OCI-LY1 (cell line): Measurements from ENCODE around the gene KDM4B.

ENCODE experiments used
- H2AFZ ChIP-seq: fragments of 200-600 bp; sonication (generic), shearing (Covaris generic); 2 replicates; pipeline ENCODE4 v1.6.0; 2014; ENCODE audit warnings: antibody characterized with exemption, mild to moderate bottlenecking, low read length
- H3F3A ChIP-seq: fragments of 200-600 bp; sonication (generic), shearing (Covaris generic); 2 replicates; pipeline ENCODE4 v1.6.0; 2014; ENCODE audit warnings: mild to moderate bottlenecking, antibody characterized with exemption, low read length, moderate library complexity; ENCODE audit not compliant: insufficient read depth
- H3K27ac ChIP-seq: fragments of 200-600 bp; sonication (generic); 2 replicates; pipeline ENCODE4 v1.5.1; 2014; ENCODE audit warnings: low read length, mixed run types, mild to moderate bottlenecking, low read depth; ENCODE audit not compliant: poor library complexity, severe bottlenecking
- H3K27me3 ChIP-seq: fragments of 200-600 bp; sonication (generic); 2 replicates; pipeline ENCODE4 v1.6.0; 2014; ENCODE audit warnings: antibody characterized with exemption, mild to moderate bottlenecking, low read length, moderate library complexity; ENCODE audit not compliant: insufficient read depth
- H3K36me3 ChIP-seq: fragments of 200-600 bp; sonication (generic); 2 replicates; pipeline ENCODE4 v1.6.1; 2014; ENCODE audit warnings: mild to moderate bottlenecking, antibody characterized with exemption, low read length, moderate library complexity, mixed read lengths; ENCODE audit not compliant: insufficient read depth
- H3K4me1 ChIP-seq: fragments of 200-600 bp; sonication (generic); 2 replicates; pipeline ENCODE4 v1.5.1; 2014; ENCODE audit warnings: mild to moderate bottlenecking, low read length, moderate library complexity; ENCODE audit not compliant: insufficient read depth, severe bottlenecking
- H3K4me2 ChIP-seq: fragments of 200-600 bp; sonication (generic), shearing (Covaris generic); 2 replicates; pipeline ENCODE4 v1.6.1; 2014; ENCODE audit warnings: low read length
- H3K4me3 ChIP-seq: fragments of 200-600 bp; sonication (generic); 2 replicates; pipeline ENCODE4 v1.5.1; 2014; ENCODE audit warnings: low read length, low read depth, mild to moderate bottlenecking, mixed read lengths; ENCODE audit not compliant: poor library complexity, severe bottlenecking
- H3K79me2 ChIP-seq: fragments of 200-600 bp; shearing (Covaris generic); 2 replicates; pipeline ENCODE4 v1.6.1; 2016; ENCODE audit warnings: mixed run types, low read length, mixed read lengths; ENCODE audit not compliant: insufficient read depth
- H3K9ac ChIP-seq: fragments of 200-600 bp; sonication (generic), shearing (Covaris generic); 2 replicates; pipeline ENCODE4 v1.6.1; 2014; ENCODE audit warnings: mild to moderate bottlenecking, low read length, mixed read lengths
- H3K9me2 ChIP-seq: fragments of 200-600 bp; sonication (generic), shearing (Covaris generic); 2 replicates; pipeline ENCODE4 v1.6.1; 2014; ENCODE audit warnings: low read depth, mild to moderate bottlenecking, low read length, mixed read lengths
- H3K9me3 ChIP-seq: fragments of 200-600 bp; shearing (Covaris generic); 2 replicates; pipeline ENCODE4 v1.6.1; 2014; ENCODE audit warnings: low read length, mixed read lengths
- H4K20me1 ChIP-seq: fragments of 200-600 bp; sonication (generic), shearing (Covaris generic); 2 replicates; pipeline ENCODE4 v1.6.0; 2016; ENCODE audit warnings: mild to moderate bottlenecking, low read length; ENCODE audit not compliant: insufficient read depth
- CTCF ChIP-seq: fragments of 200-600 bp; sonication (generic), shearing (Covaris generic); IDR thresholded peaks from 2 replicates; pipeline ENCODE4 v1.5.1; 2017; ENCODE audit warnings: mild to moderate bottlenecking, antibody characterized with exemption, low read length, moderate library complexity, mixed read lengths
- EZH2 ChIP-seq: fragments of 200-600 bp; sonication (generic), shearing (Covaris generic); IDR thresholded peaks from 2 replicates; pipeline ENCODE4 v1.8.0; 2017; ENCODE audit warnings: borderline replicate concordance, mixed run types, mild to moderate bottlenecking, antibody characterized with exemption, low read length, moderate library complexity, mixed read lengths

Gene KDM4B

GRCh38 chr19:4968462-4969291 is at the start of gene KDM4B:
Gene KDM4B, plus strand, starts transcription at chr19:4969113. Its CDS starts 63,778 bp downstream, at chr19:5032891.
- Histone ChIP-seq H4K20me1 (no peaks in the 10 kb centered on the region), H3K27ac (peak within 1 kb of the TSS; percentile 59), H3F3A (no peaks in the 10 kb centered on the region; the same call in 1 of the 2 replicates)

GRCh38 chr19:4922530-4923275 is 46.2 kb upstream of the KDM4B start:
- Histone ChIP-seq H3K9me3 (no peaks in the 10 kb centered on the region), H3K9ac (no peak overlapping the region), H3K79me2 (peaks cover 77% of the 10 kb centered on the region), H3K4me1 (no peaks in the 10 kb centered on the region), H3K27ac (no peak overlapping the region), H3F3A (no peaks in the 10 kb centered on the region), H3K4me2 (no peak overlapping the region), H4K20me1 (no peaks in the 10 kb centered on the region), H3K4me3 (no peak overlapping the region), H3K36me3 (peaks cover 79% of the 10 kb centered on the region), H3K27me3 (no peaks in the 10 kb centered on the region), H3K9me2 (no peaks in the 10 kb centered on the region), H2AFZ (no peak overlapping the region)
- TF ChIP-seq CTCF (no peak), EZH2 (no peak)

More at GRCh38 chr19:4968462-4969291, at the start of gene KDM4B:
- Histone ChIP-seq H3K4me3 (peak within 1 kb of the TSS; percentile 68), H3K27me3 (no peaks in the 10 kb centered on the region), H3K79me2 (no peaks in the 10 kb centered on the region), H3K9ac (peak within 1 kb of the TSS; percentile 66), H3K4me2 (peak within 1 kb of the TSS; percentile 77), H3K4me1 (peaks cover 42% of the 10 kb centered on the region), H3K9me2 (no peaks in the 10 kb centered on the region), H3K9me3 (no peaks in the 10 kb centered on the region), H3K36me3 (peaks cover 14% of the 10 kb centered on the region; the same call in 1 of the 2 replicates), H2AFZ (no peak within 1 kb of the TSS)
- TF ChIP-seq CTCF (no peak), EZH2 (no peak)

- Histone ChIP-seq H3K9ac (no peak overlapping the region), H3K36me3 (peaks cover 81% of the 10 kb centered on the region), H4K20me1 (no peaks in the 10 kb centered on the region), H3K9me2 (no peaks in the 10 kb centered on the region), H3K9me3 (no peaks in the 10 kb centered on the region), H2AFZ (no peak overlapping the region), H3K27ac (no peak overlapping the region), H3K4me3 (no peak overlapping the region), H3F3A (no peaks in the 10 kb centered on the region), H3K4me1 (no peaks in the 10 kb centered on the region), H3K27me3 (no peaks in the 10 kb centered on the region), H3K79me2 (peaks cover 76% of the 10 kb centered on the region), H3K4me2 (no peak overlapping the region)
- TF ChIP-seq EZH2 = no peak
- no peak for TF ChIP-seq CTCF
These were observed 45.6 kb upstream of the KDM4B start for GRCh38 chr19:4923276-4923747.
